NCI-H748 (cell line): ENCODE measurements around the gene VARS2.
"Not testable (repeated sequence)": the region's sequence is repeated elsewhere in the genome, so short reads cannot be mapped to it uniquely, and the experiment has no call there.

Source experiments
- DNase-seq: peaks from one replicate; lab custom pipeline; 2025; ENCODE audit not compliant: unreplicated experiment; lab: John Stamatoyannopoulos, UW

The VARS2 gene

DNA sequence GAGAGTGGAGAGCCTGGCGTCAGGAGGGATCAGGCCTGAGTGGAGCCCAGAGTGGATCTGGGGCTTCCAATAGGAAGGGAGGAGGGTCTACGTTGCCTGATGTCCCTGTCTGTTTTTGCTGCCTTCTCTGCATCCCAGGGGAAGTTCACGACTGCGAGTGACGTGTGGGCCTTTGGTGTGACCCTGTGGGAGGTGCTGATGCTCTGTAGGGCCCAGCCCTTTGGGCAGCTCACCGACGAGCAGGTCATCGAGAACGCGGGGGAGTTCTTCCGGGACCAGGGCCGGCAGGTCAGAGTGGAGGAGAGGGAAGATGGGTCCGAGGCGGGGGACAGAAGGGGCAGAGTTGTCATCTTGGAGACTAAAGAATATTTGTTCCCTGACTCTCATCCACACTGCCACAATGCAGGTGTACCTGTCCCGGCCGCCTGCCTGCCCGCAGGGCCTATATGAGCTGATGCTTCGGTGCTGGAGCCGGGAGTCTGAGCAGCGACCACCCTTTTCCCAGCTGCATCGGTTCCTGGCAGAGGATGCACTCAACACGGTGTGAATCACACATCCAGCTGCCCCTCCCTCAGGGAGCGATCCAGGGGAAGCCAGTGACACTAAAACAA, 15.2 kb upstream of the VARS2 start:
- DNase-seq, result no peak

DNA sequence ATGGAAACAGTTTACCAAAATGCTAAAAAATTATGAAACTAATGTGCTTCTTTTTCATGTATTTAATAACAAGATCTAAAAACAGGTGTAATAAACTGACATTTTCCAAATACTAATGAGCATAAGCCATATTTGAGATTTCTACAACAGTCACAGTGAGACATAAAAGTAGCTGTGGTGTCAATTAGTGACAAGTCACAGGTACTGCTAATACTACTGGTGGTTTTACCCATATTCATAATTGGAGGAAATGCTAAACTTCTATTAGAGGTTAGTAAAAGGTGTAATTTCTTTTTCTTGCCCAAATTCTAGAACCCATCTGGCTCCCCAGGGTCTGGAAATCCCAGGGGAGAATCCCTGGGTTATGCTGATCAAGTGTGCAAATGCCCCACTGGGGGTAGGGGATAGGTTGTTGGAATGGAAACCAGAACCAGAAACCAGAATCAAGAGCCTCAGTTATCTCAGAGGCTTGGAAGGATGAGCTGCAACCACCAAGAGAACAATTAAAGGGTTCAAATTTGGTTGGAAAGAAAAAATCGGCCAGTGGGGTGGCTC, 13.1 kb upstream of the VARS2 start:
- DNase-seq, result no peak

DNA sequence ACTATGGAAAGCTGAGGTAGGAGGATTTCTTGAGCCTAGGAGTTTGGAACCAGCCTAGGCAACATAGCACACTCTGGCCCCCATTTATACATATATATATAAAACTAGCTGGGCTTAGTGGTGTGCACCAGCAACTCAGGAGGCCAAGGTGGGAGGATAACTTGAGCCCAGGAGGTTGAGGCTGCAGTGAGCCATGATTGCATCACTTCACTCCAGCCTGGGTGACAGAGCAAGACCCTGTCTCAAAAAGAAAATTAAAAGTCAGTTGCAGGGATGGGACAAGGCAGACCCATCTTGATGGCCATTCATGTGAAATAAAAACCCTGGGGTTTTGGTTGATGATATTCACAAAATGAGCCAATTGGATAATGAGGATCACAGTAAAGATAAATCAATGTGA, 12.6 kb upstream of the VARS2 start:
- DNase-seq, result no peak

DNA sequence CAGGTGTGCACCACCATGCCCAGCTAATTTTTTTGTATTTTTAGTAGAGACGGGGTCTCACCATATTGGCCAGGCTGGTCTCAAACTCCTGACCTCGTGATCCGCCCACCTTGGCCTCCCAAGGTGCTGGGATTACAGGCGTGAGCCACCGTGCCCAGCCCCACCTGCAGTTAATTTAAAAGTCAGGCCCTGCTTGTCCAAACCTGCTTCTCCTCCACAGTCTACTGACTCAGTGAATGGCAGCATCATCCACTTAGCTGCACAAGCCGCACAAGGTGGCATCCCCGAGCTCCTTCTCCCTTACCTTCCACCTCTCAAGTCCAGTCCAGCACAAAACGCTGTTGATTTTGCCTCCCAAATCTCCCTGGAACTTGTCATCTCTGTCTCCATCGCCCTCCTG, 11.8 kb upstream of the VARS2 start:
- not testable (repeated sequence) for DNase-seq

DNA sequence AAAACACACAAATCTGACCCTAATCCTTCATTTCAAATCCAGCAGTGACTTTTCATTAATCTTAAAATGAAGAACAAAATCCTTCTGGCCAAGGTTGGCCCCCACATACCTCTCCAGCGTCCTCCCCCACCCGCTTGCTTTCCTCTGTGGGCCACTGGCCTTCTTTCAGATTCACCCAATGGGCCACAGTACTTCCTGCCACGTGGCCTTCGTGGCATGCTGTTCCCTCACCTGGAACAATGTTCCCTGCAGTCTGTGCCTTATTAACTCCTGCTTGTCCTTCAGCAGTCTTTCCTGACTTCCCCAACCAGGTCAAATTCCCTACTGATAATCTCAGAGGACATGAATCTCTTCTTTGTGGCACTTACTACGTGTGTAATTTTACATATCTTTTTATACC, 11.3 kb upstream of the VARS2 start:
- no peak for DNase-seq

DNA sequence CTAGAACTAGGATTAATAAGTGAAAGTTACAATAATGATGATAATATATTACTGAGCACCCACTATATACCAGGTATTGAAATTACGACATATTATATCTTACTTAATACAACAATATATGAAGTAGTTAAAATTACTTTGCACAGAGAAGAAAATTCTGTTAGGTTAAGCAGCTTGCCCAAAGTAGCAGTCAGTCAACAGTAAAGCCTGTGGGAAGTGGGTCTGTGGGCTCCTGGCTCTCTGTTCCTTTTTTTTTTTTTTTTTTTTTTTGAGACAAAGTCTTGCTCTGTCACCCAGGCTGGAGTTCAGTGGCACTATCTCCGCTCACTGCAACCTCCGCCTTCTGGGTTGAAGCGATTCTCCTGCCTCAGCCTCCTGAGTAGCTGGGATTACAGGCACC, 10.8 kb upstream of the VARS2 start:
- no peak for DNase-seq

DNA sequence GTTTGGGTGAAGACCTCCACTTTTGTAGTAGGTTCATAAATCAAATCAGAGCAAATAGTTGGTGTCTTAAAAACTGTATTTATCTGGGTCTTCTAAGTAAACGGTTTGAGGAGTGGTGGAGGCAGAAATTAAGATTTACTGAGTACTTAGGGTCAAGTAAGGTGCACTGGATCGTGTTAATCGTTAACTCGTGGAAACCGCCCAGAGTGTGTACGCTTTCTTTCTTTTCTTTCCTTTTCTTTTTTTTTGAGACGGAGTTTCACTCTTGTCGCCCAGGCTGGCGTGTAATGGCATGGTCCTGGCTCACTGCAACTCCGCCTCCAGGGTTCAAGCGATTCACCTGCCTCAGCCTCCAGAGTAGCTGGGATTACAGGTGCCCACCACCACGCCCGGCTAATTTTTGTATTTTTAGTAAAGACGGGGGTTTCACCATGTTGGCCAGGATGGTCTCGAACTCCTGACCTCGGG, 6.7 kb upstream of the VARS2 start:
- DNase-seq, result not testable (repeated sequence)

DNA sequence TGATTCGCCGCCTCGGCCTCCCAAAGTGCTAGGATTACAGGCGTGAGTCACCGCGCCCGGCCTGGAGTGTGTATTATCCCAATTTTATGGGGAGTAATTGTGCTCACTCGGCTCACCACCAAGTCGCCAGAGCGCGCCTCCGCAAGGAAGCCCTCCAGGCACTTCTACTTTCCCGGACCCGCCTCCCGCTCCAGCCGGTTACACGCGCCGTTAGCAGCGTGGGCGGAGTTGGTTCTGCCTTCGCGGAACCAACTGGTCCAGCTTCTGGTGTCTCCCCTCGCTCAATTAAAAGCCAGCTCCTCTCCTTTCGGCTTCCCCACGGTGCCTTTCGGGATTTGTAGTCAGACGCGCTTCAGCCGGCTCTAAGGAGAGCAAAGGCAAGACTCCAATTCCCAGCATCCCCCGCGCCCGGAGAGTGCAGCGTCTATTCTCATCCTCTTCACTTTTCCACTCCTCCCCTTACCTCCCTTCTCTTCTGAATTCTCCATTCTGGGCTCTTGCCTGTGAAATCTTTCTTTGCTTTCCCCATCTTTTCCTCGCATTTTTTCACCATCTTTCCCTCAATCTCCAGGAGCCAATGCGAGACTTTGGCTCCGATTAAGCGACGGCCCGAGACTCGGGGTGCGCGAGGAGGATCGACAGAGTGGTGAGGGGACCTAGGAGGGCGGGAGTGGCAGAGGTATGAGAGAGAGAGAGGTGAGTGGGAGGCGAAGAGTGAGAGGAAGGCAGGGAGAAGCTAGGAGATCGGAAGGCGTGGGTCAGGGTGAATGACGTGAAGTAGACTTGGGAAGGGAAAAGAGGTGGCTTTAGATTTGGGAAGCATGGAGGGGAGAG, 6.1 kb upstream of the VARS2 start, which contains the start of gene GTF2H4:
TSS of gene GTF2H4 (plus strand) at position 450 of the 834 bp plus-strand sequence.
- peak; percentile 100 for DNase-seq

DNA sequence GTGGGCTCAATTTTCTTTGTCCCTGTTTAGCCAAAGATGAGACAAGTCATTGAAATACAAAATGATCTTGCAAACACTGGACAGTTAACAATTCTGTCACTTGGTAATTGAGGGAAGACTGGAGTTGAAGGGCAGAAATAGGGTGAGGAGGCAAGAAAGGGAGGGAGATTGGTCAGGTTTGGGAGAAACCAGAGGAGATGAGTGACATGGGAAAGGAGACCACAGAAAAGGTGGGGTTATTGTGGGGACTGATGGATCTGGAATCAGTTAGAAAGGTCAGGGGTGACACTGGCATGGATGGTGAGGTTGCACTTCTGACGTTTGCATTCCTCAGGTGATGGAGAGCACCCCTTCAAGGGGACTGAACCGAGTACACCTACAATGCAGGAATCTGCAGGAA, 5.3 kb upstream of the VARS2 start:
- DNase-seq, result no peak

DNA sequence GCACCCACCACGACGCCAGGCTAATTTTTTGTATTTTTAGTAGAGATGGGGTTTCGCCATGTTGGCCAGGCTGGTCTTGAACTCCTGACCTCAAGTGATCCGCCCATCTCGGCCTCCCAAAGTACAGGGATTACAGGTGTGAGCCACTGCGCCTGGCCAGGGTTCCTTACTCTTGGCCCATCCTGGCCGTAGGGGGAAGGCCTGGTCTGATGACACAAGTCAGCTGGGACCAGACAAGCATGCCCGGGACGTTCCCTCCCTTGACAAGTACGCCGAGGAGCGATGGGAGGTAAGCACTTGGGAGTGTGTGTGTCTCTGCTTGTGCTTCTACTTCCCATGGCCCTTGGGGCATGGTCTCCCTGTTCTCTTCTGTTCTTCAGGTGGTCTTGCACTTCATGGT, 3.6 kb upstream of the VARS2 start:
- DNase-seq, result not testable (repeated sequence)

DNA sequence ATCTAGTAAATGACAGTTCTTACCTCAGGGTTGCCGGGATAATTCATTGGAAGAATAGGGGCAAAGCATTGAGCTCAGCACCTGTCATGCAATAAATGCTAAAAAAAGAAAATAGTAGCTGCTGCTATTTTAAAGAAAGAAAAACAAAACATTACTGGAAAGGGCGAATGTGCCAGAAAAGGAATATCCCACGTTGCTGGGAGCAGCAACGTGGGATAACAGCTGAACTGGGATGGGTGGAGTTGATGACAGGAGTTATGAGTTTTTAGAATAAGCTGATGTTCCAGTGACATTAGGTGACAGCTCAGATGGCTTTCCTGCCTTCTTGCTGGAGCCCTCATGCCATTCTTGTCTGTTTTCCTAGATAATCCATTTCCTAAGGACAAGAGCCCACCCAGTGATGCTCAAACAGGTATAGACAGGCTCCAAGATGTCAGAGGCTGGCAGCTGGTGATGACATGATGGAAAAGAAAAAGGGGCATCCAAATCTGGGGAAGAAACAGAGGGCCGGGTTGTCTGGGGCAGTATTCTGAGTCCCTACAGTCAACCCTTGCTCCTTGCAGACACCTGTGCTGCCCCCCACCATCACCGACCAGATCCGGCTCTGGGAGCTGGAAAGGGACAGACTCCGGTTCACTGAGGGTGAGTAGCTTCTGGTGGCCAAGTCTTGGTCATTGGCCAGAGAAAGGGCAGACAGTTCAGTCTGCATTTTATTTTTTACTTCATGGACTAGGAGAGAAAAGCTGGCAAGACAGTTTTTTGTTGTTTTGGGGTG, 1.1 kb upstream of the VARS2 start:
- DNase-seq, result no peak

DNA sequence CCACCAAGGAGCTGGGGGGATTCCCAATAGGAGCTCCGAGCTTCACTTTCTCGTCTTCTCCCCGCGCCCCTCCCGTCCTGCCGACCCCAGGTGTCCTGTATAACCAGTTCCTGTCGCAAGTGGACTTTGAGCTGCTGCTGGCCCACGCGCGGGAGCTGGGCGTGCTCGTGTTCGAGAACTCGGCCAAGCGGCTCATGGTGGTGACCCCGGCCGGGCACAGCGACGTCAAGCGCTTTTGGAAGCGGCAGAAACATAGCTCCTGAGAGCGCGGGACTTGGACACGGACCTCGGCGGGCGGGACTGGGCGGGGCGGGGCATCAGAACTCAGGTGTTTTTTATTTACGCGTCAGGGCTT, 340 bp upstream of the VARS2 start:
- DNase-seq, result no peak

DNA sequence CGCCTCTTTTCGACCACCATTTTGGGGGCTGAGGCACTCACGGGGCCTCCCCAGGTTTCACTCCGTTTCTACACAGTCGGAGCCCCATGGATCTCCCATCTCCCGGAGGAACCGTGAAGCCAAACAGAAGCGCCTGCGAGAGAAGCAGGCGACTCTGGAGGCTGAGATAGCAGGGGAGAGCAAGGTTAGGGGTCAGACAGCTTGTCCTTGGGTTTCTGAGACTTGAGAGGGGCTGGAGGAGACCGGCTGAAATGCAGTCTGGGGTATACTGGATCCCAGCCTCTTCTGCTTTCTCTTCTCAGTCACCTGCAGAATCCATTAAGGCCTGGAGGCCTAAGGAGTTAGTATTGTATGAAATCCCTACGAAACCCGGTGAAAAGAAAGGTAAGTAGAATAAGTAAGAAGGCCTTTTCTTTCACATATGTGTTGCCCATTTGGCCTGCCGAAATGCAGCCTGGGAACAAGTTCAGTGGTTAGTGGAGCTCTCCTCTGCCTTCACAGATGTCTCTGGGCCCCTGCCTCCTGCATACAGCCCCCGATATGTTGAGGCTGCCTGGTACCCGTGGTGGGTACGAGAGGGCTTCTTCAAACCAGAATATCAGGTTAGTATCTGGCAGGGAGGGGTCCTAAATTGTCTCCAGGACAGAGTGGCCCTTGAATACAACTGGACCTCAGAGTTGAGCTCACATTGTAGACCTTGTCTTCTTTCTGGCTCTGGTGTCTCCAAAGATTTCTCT, 984 bp downstream of the VARS2 start:
- no peak for DNase-seq

DNA sequence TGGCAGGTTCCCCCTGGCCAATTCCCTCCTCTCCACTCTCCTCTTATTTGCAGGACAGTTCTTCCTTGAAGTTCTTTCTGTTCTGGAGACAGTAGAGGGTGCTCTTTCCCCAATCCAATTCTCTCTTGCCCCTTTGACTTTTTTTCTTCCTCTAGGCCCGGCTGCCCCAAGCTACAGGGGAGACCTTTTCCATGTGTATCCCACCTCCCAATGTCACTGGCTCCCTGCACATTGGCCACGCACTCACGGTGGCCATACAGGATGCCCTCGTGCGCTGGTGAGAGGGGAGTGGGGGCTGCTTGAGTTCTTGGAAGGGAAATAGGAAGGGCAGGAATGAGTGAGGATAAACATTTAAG, 1.5 kb downstream of the VARS2 start:
- peak; percentile 59 for DNase-seq

DNA sequence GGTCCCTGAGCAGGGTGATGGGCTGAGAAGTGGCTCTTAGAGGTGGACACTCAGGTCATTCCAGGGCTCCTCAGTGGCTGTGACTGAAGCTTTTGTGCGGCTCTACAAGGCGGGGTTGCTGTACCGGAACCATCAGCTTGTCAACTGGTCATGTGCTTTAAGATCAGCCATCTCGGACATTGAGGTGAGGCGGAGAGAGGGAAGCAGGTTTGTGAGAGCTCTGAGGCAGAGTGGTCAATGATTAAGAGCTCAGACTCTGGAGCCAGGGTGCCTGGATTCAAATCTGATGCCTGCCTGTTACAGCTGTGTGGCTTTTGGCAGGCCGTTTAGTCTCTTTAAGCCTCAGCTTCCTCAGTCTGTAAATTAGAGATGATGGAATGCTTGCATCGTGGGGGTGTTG, 3.0 kb downstream of the VARS2 start:
- DNase-seq, result no peak

DNA sequence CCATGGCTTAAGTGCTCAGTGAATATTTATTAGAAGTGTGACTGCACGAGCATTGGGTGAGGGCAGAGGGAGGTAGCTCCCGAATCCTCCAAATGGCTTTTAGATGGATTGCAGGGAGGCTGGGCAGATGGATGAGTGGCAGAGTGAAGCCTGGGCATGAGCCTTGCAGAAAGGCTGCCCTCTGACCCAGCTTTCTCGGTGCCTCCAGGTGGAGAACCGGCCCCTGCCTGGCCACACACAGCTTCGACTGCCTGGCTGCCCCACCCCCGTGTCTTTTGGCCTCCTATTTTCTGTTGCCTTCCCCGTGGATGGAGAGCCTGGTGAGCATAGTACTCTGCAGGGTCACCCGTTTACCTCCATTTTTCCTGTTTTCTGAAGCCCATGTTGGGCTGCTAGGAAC, 3.4 kb downstream of the VARS2 start:
- no peak for DNase-seq

DNA sequence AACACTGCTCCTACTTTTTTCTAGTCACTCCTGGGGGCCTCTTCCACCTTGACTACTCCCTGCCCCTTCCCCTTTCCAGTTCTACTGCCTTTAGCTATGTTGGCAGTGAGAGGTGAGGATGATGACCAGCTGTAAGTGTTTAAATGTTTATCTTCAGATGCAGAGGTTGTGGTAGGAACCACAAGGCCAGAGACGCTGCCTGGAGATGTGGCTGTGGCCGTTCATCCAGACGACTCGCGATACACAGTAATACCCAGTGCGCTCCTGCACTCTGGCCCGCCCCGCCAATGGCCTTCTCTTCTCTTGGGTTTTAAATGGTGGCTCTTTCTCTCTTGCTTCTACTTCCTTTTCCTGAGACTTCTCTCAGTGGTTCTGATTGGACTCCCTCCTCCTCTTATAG, 4.6 kb downstream of the VARS2 start:
- DNase-seq, result no peak

DNA sequence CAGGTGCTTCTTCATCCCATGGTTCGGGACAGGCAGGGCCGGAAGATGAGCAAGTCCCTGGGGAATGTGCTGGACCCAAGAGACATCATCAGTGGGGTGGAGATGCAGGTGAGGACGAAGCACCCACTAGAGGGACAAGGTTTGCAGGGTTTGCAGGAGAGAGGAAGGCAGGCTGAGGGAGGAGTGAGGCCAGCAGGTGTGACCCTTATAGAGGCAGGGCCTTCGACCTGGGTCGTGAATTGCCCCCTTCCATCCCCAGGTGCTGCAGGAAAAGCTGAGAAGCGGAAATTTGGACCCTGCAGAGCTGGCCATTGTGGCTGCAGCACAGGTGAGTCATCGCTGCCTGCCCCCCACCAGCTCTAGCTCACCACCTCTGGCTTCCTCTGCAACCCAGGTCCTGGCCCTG, 8.4 kb downstream of the VARS2 start:
- DNase-seq, result no peak

DNA sequence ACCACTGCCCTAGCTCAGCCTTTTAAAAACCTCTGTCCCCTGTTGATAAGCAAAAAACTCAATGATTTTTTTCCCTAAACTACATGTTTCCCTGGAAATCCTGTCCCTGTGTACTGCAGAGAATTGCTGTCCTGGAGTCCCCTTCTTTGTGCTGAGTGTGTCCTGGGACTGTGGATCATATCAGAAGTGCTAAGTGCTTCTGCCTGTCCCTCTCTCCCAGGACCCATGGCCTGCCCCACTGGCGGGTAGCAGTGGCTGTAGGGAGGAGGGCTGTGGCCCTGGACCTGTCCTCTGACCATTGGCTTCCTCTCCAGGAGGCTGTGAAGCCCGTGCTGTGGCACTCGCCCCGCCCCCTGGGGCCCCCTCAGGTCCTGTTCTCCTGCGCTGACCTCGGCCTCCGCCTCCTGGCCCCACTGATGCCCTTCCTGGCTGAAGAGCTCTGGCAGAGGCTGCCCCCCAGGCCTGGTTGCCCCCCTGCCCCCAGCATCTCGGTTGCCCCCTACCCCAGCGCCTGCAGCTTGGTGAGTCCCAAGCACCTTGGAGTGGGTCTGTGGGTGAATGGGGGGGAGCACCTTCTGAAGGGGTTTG, 10.1 kb downstream of the VARS2 start:
- DNase-seq, result not testable (repeated sequence)

DNA sequence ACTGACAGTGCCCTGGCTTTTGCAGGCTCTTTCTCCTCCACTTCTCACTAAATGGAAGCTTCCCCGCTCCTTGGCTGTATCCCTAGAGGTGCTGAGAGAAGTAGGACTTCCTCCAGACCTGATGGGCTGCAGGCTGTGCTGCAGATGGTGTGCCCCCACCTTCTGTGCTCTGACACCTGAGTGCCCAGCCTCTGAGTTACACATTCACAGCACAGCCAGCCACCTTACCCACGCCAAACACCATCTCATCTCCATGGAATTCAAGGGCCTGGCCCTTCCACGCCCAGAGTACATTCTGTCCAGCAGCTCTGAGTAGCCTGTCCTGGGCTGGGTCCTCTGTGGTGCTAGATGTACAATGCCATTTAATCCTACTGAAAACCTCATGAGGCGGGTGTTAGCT, 12.6 kb downstream of the VARS2 start:
- DNase-seq, result no peak

DNA sequence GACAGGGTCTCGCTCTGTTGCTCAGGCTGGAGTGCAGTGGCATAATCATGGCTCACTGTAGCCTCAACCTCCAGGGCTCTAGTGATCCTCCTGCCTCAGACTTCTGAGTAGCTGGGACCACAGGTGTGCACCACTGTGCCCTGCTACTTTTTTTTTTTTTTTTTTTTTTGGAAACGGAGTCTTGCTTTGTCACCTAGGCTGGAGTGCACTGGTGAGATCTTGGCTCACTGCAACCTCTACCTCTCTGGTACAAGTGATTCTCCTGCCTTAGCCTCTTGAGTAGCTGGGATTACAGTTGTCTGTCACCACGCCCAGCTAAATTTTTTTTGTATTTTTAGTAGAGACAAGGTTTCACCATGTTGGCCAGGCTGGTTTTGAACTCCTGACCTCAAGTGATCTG, 13.0 kb downstream of the VARS2 start:
- DNase-seq, result not testable (repeated sequence)
